ENCODE data around the gene SPATA17.
"Not testable (repeated sequence)": the region's sequence is repeated elsewhere in the genome, so short reads cannot be mapped to it uniquely, and the experiment has no call there.

The SPATA17 gene

GRCh38 chr1:217674028-217674729, 43.0 kb downstream of the SPATA17 start:
- DNase-seq (ENCODE audit: extremely low read depth in 1 of 2, low read depth in 1 of 2), result no peak

- no peak for DNase-seq (ENCODE audit: extremely low read depth in 1 of 2, low read depth in 1 of 2)
Observed at GRCh38 chr1:217681806-217682205, 50.7 kb downstream of the SPATA17 start.

- DNase-seq (ENCODE audit: extremely low read depth in 1 of 2, low read depth in 1 of 2), result no peak
Observed at GRCh38 chr1:217687511-217687910, 56.4 kb downstream of the SPATA17 start.

GRCh38 chr1:217696140-217696539, 65.0 kb downstream of the SPATA17 start:
- DNase-seq (ENCODE audit: extremely low read depth in 1 of 2, low read depth in 1 of 2), result not testable (repeated sequence)

GRCh38 chr1:217703326-217703725, 72.2 kb downstream of the SPATA17 start:
- no peak for DNase-seq (ENCODE audit: extremely low read depth in 1 of 2, low read depth in 1 of 2)

GRCh38 chr1:217712925-217713597, 81.9 kb downstream of the SPATA17 start:
- DNase-seq (ENCODE audit: extremely low read depth in 1 of 2, low read depth in 1 of 2), result no peak

- DNase-seq (ENCODE audit: extremely low read depth in 1 of 2, low read depth in 1 of 2), result no peak
Observed at GRCh38 chr1:217715681-217716080, 84.5 kb downstream of the SPATA17 start.

GRCh38 chr1:217717959-217718358, 86.8 kb downstream of the SPATA17 start:
- no peak for DNase-seq (ENCODE audit: extremely low read depth in 1 of 2, low read depth in 1 of 2)

GRCh38 chr1:217718873-217719272, 87.7 kb downstream of the SPATA17 start:
- no peak for DNase-seq (ENCODE audit: extremely low read depth in 1 of 2, low read depth in 1 of 2)

GRCh38 chr1:217721692-217722091, 90.5 kb downstream of the SPATA17 start:
- no peak for DNase-seq (ENCODE audit: extremely low read depth in 1 of 2, low read depth in 1 of 2)

- no peak for DNase-seq (ENCODE audit: extremely low read depth in 1 of 2, low read depth in 1 of 2)
Observed at GRCh38 chr1:217734973-217735372, 103.8 kb downstream of the SPATA17 start.

- no peak for DNase-seq (ENCODE audit: extremely low read depth in 1 of 2, low read depth in 1 of 2)
Observed at GRCh38 chr1:217747156-217747769, 116.1 kb downstream of the SPATA17 start.

- DNase-seq (ENCODE audit: extremely low read depth in 1 of 2, low read depth in 1 of 2), result no peak
Observed at GRCh38 chr1:217769768-217770167, 138.6 kb downstream of the SPATA17 start.

- no peak for DNase-seq (ENCODE audit: extremely low read depth in 1 of 2, low read depth in 1 of 2)
Observed at GRCh38 chr1:217770918-217771317, 139.8 kb downstream of the SPATA17 start.

GRCh38 chr1:217776693-217777092, 145.5 kb downstream of the SPATA17 start:
- no peak for DNase-seq (ENCODE audit: extremely low read depth in 1 of 2, low read depth in 1 of 2)

- no peak for DNase-seq (ENCODE audit: extremely low read depth in 1 of 2, low read depth in 1 of 2)
Observed at GRCh38 chr1:217781056-217781455, 149.9 kb downstream of the SPATA17 start.

GRCh38 chr1:217791091-217791490, 159.9 kb downstream of the SPATA17 start:
- DNase-seq (ENCODE audit: extremely low read depth in 1 of 2, low read depth in 1 of 2), result no peak

GRCh38 chr1:217805792-217806191, 174.6 kb downstream of the SPATA17 start:
- DNase-seq (ENCODE audit: extremely low read depth in 1 of 2, low read depth in 1 of 2), result no peak

- DNase-seq (ENCODE audit: extremely low read depth in 1 of 2, low read depth in 1 of 2), result no peak
Observed at GRCh38 chr1:217812175-217812574, 181.0 kb downstream of the SPATA17 start.

GRCh38 chr1:217813031-217813430, 181.9 kb downstream of the SPATA17 start:
- DNase-seq (ENCODE audit: extremely low read depth in 1 of 2, low read depth in 1 of 2), result no peak

GRCh38 chr1:217837691-217838090, 206.5 kb downstream of the SPATA17 start:
- DNase-seq (ENCODE audit: extremely low read depth in 1 of 2, low read depth in 1 of 2), result no peak

GRCh38 chr1:217839161-217839560, 208.0 kb downstream of the SPATA17 start:
- no peak for DNase-seq (ENCODE audit: extremely low read depth in 1 of 2, low read depth in 1 of 2)
